HepG2 (cell line): ENCODE results near the gene CNTD1. TPM values are rescaled to one million over a fixed set of nuclear protein-coding genes. Genes with fewer than 3 reads are reported as not detected.

Source experiments
- CHD2 ChIP-seq: IDR thresholded peaks from 2 replicates; pipeline ENCODE4 v1.6.1; 2011; ENCODE audit warnings: low read depth, low read length, improper control_type of control experiment
- ELF4 ChIP-seq: sonication (generic); formaldehyde crosslinking; IDR thresholded peaks from 2 replicates; pipeline ENCODE4 v1.5.0; 2020; ENCODE audit warnings: missing genetic modification reagents, mild to moderate bottlenecking, moderate library complexity, borderline replicate concordance
- HNRNPH1 ChIP-seq: fragments of 200-400 bp; formaldehyde crosslinking; optimal IDR thresholded peaks from 2 replicates; pipeline ENCODE3; 2017; ENCODE audit warnings: mild to moderate bottlenecking, low read depth, low read length
- KLF6 ChIP-seq: IDR thresholded peaks from 2 replicates; pipeline ENCODE4 v1.8.0; 2016; ENCODE audit warnings: missing biosample characterization, missing genetic modification reagents
- LRRFIP1 ChIP-seq: sonication (generic); formaldehyde crosslinking; conservative IDR thresholded peaks from 2 replicates; pipeline ENCODE4 v1.4.0; 2020; ENCODE audit warnings: missing genetic modification reagents
- MYC ChIP-seq: sonication (generic); formaldehyde crosslinking; IDR thresholded peaks from 2 replicates; pipeline ENCODE4 v1.9.0; 2021; ENCODE audit warnings: missing genetic modification reagents, borderline replicate concordance
- NFKBIZ ChIP-seq: IDR thresholded peaks from 2 replicates; pipeline ENCODE4 v1.6.1; 2018; ENCODE audit warnings: missing genetic modification reagents, missing compliant biosample characterization
- NFYC ChIP-seq: IDR thresholded peaks from 2 replicates; pipeline ENCODE4 v1.6.1; 2016; ENCODE audit warnings: missing genetic modification reagents, missing compliant biosample characterization
- NR2F1 ChIP-seq, 2 experiments: fragments of 450-650 bp in 1 of 2; formaldehyde crosslinking in 1 of 2; IDR thresholded peaks; 2 replicates each; pipeline versions ENCODE4 v1.5.0 to v1.6.1; 2016 to 2020; ENCODE audit warnings: mild to moderate bottlenecking in 1 of 2, missing compliant biosample characterization in 1 of 2, missing genetic modification reagents in 1 of 2, moderate library complexity in 1 of 2
- NRL ChIP-seq: sonication (generic); formaldehyde crosslinking; IDR thresholded peaks from 2 replicates; pipeline ENCODE4 v1.5.0; 2020; ENCODE audit warnings: missing genetic modification reagents, mild to moderate bottlenecking, moderate library complexity, borderline replicate concordance
- REPIN1 ChIP-seq: sonication (generic); formaldehyde crosslinking; IDR thresholded peaks from 2 replicates; pipeline ENCODE4 v1.8.0; 2022; ENCODE audit warnings: missing genetic modification reagents, low read depth, mild to moderate bottlenecking, borderline replicate concordance
- RFXANK ChIP-seq: IDR thresholded peaks from 2 replicates; pipeline ENCODE4 v1.6.1; 2016
- RXRB ChIP-seq: IDR thresholded peaks from 2 replicates; pipeline ENCODE4 v1.6.1; 2016; ENCODE audit warnings: borderline replicate concordance, missing genetic modification reagents, missing compliant biosample characterization
- ZBTB38 ChIP-seq: sonication (generic); formaldehyde crosslinking; IDR thresholded peaks from 2 replicates; pipeline ENCODE4 v1.5.1; 2020; ENCODE audit warnings: mild to moderate bottlenecking, missing genetic modification reagents
- ZEB1 ChIP-seq: IDR thresholded peaks from 2 replicates; pipeline ENCODE4 v1.6.1; 2012; ENCODE audit warnings: mild to moderate bottlenecking, low read depth, inconsistent platforms; ENCODE audit not compliant: insufficient replicate concordance
- ZFP1 ChIP-seq: IDR thresholded peaks from 2 replicates; pipeline ENCODE4 v1.6.1; 2016
- ZNF274 ChIP-seq: sonication (generic); formaldehyde crosslinking; IDR thresholded peaks from 2 replicates; pipeline ENCODE4 v1.5.1; 2020; ENCODE audit warnings: mild to moderate bottlenecking, missing genetic modification reagents
- ZNF441 ChIP-seq: sonication (generic); formaldehyde crosslinking; IDR thresholded peaks from 2 replicates; pipeline ENCODE4 v1.7.0; 2021; ENCODE audit warnings: missing genetic modification reagents, borderline replicate concordance
- ZNF513 ChIP-seq: sonication (generic); formaldehyde crosslinking; conservative IDR thresholded peaks from 2 replicates; pipeline ENCODE4 v1.5.0; 2020; ENCODE audit warnings: missing genetic modification reagents
- ZNF576 ChIP-seq: sonication (generic); formaldehyde crosslinking; IDR thresholded peaks from 2 replicates; pipeline ENCODE4 v1.4.0; 2020; ENCODE audit warnings: mild to moderate bottlenecking, missing genetic modification reagents
- ZNF691 ChIP-seq: sonication (generic); formaldehyde crosslinking; IDR thresholded peaks from 2 replicates; pipeline ENCODE4 v1.4.0; 2020; ENCODE audit warnings: missing genetic modification reagents, low read depth, mild to moderate bottlenecking, borderline replicate concordance
- ZNF740 ChIP-seq: sonication (generic); formaldehyde crosslinking; IDR thresholded peaks from 2 replicates; pipeline ENCODE4 v1.4.0; 2020; ENCODE audit warnings: missing genetic modification reagents
- ZNF776 ChIP-seq: sonication (generic); formaldehyde crosslinking; IDR thresholded peaks from 2 replicates; pipeline ENCODE4 v1.4.0; 2020; ENCODE audit warnings: mild to moderate bottlenecking, missing genetic modification reagents
- ZSCAN21 ChIP-seq: sonication (generic); formaldehyde crosslinking; IDR thresholded peaks from 2 replicates; pipeline ENCODE4 v1.8.0; 2022; ENCODE audit warnings: mild to moderate bottlenecking, missing genetic modification reagents, moderate library complexity, borderline replicate concordance
- ZSCAN9 ChIP-seq: IDR thresholded peaks from 2 replicates; pipeline ENCODE4 v1.6.1; 2016; ENCODE audit warnings: borderline replicate concordance
- polyA plus RNA-seq, 8 experiments: library from polyadenylated mRNA; depleted of rRNA in 3 of 8; stranded (reverse) in 7 of 8; unstranded in 1 of 8; fragments of >200 nt; fragmentation: Illumina TruSeq in 4 of 8; extraction: Trizol in 4 of 8; gene quantifications; 2 replicates each; pipeline versions ENCODE4 v1.2.1 to v1.2.3, GENCODE V29; 2011 to 2016; ENCODE audit warnings: low read depth in 4 of 8, missing spikeins in 1 of 8, mixed read lengths in 1 of 8; ENCODE audit not compliant: insufficient read depth in 1 of 8
- total RNA-seq, 5 experiments: library from RNA; depleted of rRNA; stranded (reverse); fragments of >200 nt; fragmentation: Illumina TruSeq; extraction: Trizol; gene quantifications; 2 replicates each; pipeline ENCODE4 v1.2.3, GENCODE V29; 2016; ENCODE audit warnings: low read depth in 1 of 5

Gene CNTD1
- total and polyA plus RNA-seq, 2 of the 13 experiments (the other 11 are each of a cell fraction or from before 2014, with no cell fraction given): 0.11 to 0.15 TPM

- TF ChIP-seq ZNF740 (CRISPR knock-in tag) (no peak), NFKBIZ (CRISPR knock-in tag) (peak; percentile 73), CHD2 (no peak), ZFP1 (peak; percentile 25), ZNF776 (peak; percentile 93), LRRFIP1 (no peak), ZNF274 (peak; percentile 96), NR2F1 (CRISPR knock-in tag; IDR thresholded peaks at IDR 0.05) (no peak), KLF6 (CRISPR knock-in tag) (no peak; the same call in 1 of the 2 replicates), ZEB1 (no peak), ZNF576 (no peak), ZNF513 (CRISPR knock-in tag) (no peak), HNRNPH1 (peak; percentile 59), ELF4 (peak; percentile 80; the same call in 1 of the 2 replicates), ZSCAN21 (CRISPR knock-in tag) (peak; percentile 18; the same call in 1 of the 2 replicates), RXRB (CRISPR knock-in tag) (peak; percentile 83), NRL (CRISPR knock-in tag) (peak; percentile 98), NFYC (CRISPR knock-in tag) (peak; percentile 74), REPIN1 (CRISPR knock-in tag) (peak; percentile 84), ZNF691 (CRISPR knock-in tag) (peak; percentile 93; the same call in 1 of the 2 replicates), RFXANK (no peak; the same call in 1 of the 2 replicates), ZBTB38 (CRISPR knock-in tag) (peak; percentile 77), MYC (CRISPR knock-in tag) (peak; percentile 100), ZNF441 (CRISPR knock-in tag) (peak; percentile 65; the same call in 1 of the 2 replicates), ZSCAN9 (peak; percentile 79)
Measured at GRCh38 chr17:42832934-42833766, 34.5 kb downstream of the CNTD1 start, which contains the start of gene PSME3 (continued).
